Measurements from ENCODE around the gene NEU1.
"Not testable (repeated sequence)": the region's sequence is repeated elsewhere in the genome, so short reads cannot be mapped to it uniquely, and the experiment has no call there.

The NEU1 gene

DNA sequence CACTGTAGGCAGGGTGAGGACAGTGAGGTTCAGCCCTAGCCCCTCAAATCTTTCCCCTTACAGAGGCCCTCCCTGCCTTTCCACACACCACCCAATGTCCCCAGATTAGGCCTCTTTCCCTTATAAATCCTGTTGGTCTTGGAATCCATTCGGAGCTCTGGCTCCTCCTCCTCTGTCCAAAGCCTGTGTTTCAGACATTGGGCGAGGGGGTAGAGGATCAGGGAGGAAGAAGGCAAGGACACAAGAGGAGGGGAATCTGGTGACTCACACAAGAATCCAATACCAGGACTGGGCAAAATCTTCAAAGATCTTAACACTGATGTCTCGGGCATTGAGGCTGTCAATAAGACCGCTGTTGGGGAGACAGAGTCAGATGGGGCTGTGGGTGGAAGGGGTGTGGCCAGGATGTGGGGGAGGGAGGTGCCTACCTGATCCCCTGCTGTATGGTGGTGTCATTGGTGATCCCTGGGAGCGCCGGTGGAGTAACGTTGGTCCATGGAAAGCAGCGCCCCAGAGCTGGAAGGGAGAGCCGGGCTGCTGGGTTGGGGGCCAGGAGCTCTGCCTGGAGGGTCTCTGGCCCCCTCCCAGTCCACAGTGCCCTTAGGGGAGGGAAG is 8.5 kb upstream of the NEU1 start:
- no peak for DNase-seq

DNA sequence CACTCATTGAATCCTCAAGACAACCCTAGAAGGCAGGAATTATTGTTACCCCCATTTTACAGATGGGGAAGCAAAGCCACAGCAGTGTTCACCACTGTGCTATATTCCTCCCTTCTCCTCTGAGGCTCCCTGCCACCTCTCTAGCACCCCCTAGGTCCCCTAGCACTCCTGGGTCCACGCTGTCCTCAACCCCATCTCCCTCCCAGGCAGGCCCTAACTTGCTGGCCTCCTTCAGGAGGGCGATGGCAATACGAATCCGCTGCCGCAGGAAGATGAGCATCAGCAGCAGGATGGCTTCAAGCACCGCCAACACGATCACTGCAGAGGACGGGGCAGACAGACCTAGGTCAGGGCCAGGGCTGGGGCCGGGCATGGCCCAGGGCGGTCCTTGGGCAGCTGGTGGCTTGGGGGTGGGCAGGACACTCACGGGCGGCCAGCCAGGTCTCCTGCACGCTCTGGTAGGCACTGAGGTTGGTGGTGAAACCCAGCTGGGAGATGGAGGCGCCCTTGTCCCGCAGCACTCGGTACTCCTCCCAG is 7.8 kb upstream of the NEU1 start:
- DNase-seq = no peak

DNA sequence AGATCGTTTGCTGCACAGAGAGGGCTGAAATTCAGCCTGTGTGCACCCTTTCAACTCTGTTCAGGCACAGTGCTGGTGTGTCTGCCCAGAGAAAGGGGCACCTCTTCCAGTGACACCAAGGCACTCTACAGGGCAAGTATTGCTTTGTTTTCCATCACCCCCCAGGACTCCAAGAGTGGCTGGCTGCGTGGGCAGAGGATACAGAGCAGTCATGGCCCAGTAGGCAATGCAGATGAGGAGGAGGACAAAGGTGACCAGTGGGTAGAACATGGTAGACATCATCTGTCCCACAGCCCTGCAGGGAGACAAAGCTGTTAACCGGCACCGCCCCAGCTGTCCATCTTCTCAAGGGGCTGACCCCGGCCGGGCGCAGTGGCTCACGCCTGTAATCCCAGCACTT is 6.7 kb upstream of the NEU1 start:
- DNase-seq = no peak

DNA sequence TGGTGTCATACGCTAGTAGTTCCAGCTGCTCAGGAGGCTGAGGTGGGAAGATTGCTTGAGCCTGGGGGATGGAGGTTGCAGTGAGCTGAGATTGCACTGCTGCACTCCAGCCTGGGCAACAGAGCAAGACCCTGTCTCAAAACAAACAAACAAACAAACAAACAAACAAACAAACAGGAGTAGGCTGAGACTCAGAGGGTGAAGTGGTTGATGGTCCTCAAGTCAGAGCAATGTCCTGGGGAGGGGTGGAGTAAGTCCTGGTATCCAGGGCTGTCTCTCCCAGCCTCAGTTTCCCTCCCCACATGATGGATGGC is 6.0 kb upstream of the NEU1 start:
- DNase-seq = not testable (repeated sequence)

DNA sequence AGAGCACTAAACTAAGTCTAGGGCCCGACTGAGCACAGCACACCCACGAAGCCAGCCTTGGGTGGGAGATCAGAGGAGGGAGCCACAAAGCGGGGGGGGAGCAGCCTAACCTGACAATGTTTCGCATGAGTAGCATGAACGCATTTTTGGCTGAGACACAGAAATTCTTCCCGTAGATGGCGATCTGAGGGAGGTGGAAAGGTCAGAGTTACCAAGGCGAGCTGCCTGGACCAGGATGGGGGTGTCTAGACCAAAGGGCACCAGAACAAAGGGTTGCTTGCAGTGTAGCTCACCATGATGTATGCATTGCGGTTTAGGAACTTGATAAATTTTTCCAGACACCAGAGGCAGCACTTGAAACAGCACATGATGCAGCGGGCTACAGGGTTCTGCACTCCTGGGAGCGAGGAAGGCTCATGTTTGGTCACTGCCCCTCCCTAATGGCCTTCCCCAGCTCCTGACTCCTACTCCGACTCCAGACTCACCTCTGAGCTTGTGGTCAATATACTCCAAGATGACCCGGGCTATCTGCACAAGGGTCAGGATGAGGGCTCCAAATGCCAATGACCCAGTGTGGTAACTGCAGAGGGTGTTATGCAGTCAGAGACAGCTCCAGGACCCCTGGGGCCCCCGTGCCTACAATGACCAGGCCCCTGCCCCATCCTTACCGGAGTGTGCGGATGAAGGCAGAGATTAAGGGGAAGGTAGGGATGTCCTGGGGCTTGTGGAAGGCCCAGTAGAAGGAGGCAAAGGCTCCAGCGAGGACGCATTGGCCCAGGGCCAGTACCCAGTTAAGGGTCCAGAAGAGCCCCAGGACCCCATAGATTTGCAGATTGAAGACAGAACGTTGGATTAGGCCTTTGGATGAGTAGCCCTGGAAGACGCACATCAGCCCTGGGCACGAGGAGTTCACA is 2.8 kb upstream of the NEU1 start:
- no peak for DNase-seq

DNA sequence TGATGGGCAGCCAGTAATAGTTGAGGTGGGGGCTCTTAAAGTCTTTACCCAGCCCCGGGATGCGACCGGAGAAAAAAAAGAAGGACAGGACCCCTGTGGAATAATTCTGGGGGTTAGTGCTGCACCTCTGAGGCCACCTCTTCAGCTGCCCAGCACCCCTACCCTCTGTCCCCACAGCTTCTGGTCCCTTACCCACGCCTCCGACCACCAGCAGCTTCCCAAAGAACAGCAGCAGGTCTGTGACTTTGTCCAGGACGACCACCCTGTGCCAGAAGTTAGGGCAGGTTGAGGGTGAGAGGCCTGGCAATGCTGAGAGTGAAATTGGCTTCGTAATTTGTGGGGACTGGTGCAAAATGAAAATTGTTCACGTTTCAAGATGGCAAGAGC is 2.2 kb upstream of the NEU1 start:
- no peak for DNase-seq

DNA sequence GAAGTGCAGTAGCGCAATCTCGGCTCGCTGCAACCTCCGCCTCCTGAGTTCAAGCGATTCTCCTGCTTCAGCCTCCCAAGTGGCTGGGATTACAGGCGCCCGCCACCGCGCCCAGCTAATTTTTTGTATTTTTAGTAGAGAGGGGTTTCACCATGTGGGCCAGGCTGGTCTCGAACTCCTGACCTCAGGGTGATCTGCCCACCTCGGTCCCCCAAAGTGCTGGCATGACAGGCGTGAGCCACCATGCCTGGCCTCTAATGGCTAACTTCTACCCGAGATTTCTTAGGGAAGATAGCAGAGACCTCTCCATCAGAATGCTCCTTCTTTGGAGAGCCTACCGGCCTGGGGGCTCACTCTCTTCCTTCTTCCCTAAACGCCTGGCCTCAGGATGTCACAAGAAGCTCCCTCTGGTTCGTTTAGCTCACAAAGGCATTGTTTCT is 1.5 kb upstream of the NEU1 start:
- DNase-seq = not testable (repeated sequence)

DNA sequence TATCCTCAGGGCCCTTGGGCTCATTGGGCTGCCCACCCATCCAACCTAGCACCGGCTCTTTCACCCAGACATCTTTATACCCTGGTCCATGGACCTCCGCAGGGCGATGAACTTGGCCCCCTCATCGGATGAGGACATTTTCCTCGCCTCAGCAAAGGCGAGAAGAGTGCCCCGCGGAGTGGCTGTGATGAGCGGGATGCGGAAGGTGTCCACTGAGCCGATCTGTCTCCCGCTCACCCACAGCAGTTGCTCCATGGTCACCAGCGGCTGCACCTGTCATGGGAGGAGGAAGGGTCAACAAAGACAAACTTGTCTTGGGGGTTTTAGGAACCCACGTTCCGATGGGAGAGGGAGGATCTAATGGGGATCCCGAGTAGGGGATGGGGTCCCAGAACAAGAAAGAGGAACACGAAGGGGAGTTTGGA is 690 bp downstream of the NEU1 start:
- DNase-seq = no peak

DNA sequence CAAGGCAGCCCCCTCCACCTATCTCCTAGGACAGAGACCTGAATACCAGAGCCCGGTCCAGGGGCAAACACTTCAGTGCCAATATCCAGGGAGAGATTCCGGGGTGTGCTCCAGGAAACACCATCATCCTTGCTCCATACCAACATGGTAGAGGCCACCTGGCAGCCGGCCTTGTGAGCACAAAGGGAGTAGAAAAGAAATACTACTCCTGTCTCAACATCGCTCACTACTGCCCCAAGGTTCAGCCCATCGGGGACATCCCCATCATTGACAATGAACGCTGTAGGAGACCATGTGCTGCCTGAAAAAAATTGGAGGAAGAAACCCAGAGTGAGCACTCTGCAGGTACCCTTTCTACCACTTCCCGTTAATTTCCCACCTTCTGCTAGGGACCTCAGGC is 1.5 kb downstream of the NEU1 start:
- no peak for DNase-seq

DNA sequence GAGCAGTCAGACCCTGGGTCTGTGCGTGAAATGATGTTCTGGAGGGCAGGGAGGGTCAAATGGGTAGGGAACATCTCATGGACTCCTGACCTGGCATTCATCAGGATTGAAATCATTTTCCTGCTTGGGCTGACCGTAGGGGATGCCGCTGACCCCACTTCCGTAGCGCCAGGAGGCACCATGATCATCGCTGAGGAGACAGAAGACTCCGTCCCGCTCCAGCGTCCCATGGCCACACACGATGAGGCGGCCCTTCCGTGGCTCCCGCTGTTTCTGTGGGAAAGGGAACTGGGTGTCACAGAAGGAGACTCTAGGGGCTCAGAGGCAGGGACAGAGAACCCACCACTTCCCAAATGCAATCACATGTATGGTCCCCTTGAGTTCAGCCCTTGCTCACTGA is 2.3 kb downstream of the NEU1 start:
- no peak for DNase-seq

DNA sequence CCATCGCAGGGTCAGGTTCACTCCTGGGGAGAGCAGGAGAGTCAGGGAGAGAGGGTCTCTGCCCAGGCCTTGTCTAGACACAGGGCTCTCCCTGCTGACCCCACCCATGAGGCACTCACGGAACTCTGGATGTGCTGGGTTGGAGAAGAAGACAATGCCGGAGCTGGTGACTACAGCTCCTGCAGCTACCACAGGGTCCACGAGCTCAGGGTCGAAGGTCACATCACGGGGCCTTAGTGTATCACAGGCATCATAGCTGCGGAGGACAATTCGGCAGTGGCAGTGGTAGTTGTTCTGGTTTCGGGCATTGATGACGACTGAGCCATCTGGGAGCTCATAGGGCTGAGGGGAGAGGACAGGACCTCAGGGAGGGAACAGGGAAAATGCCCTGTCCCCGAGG is 2.7 kb downstream of the NEU1 start:
- no peak for DNase-seq

DNA sequence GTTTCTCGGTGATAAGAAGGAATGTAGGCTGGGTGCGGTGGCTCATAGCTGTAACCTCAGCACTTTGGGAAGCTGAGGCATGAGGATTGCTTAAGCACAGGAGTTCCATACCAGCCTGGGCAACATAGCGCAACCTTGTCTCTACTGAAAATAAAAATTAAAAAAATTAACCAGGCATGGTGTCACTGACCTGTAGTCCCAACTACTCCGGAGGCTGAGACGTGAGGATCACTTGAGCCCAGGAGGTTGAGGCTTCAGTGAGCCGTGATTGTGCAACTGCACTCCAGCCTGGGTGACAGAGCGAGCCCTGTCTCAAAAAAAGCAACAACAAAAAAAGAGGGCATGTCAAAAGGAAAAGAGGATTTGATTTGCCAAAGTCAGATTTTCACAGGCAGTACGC is 3.9 kb downstream of the NEU1 start:
- no peak for DNase-seq

DNA sequence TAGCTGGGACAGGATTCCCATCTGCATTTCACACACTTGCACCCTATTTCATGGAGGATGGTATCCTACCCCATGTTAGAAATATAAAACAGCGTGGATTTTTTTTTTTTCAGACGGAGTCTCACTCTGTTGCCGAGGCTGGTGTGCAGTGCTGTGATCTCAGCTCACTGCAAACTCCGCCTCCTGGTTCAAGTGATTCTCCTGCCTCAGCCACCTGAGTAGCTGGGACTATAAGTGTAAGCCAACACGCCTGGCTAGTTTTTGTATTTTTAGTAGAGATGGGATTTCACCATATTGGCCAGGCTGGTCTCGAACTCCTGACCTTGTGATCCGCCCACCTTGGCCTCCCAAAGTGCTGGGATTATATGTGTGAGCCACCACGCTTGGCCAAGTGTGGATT is 4.8 kb downstream of the NEU1 start:
- DNase-seq = not testable (repeated sequence)

DNA sequence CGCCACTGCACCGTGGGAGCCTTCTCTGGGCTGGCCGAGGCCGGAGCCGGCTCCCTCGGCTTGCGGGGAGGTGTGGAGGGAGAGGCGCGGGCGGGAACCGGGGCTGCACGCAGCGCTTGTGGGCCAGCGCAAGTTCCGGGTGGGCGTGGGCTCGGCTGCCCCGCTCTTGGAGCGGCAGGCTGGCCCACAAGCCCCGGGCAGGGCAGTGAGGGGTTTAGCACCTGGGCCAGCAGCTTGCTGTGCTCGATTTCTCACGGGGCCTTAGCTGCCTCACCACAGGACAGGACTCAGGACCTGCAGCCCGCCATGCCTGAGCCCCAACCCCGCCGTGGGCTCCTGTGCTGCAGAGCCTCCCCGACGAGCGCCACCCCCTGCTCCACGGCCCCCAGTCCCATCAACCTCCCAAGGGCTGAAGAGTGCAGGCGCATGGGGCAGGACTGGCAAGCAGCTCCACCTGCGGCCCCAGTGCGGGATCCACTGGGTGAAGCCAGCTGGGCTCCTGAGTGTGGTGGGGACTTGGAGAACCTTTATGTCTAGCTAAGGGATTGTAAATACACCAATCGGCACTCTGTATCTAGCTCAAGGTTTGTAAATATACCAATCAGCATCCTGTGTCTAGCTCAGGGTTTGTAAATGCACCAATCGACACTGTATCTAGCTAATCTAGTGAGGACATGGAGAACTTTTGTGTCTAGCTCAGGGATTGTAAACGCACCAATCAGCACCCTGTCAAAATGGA is 10.5 kb downstream of the NEU1 start:
- DNase-seq = not testable (repeated sequence)

DNA sequence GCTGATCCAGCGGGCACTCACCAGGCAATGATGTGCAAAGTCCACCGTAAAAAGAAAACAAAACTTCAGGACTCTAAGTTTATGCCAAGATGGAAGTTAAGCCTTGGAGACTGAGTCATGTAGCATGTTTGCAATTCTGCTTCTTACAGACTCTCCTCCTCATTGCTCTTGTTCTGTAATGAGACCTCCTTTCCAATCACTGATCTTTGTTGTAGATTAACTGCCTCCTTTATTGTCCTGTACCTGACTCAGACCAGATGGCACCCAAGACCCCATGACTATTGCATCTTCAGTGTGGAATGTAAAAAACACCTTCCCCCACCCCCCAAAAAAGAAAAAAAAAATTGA is 11.2 kb downstream of the NEU1 start:
- no peak for DNase-seq

DNA sequence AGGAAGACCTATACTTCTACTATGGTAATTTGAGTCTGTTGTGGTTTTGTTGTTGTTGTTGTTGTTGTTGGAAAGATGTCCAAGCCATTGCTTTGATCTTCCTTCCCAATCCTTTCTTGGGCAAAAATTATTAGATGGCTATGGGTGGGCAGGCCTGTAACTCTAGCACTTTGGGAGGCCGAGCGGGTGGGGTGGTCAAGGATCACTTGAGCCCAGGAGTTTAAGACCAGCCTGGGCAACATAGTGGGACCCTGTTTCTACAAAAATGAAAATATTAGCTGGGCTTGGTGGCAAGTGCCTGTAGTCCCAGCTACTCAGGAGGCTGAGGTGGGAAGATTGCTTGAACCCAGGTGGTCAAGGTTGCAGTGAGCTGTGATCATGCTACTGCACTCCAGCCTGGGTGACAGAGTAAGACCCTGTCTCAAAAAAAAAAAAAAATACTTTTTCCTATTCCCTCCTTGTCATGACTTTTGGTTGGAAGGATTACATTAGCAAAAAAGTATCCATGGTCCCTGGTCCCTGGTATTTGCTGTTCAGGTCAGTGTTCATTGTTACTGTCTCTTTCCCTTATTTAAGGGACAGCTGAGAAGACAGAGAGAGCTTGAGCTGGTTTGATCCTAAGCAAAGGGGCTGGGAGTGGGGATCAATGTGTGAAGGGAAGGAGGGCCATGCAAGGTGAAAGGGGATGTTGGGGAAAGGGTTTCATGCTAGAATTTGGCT is 11.7 kb downstream of the NEU1 start:
- no peak for DNase-seq

DNA sequence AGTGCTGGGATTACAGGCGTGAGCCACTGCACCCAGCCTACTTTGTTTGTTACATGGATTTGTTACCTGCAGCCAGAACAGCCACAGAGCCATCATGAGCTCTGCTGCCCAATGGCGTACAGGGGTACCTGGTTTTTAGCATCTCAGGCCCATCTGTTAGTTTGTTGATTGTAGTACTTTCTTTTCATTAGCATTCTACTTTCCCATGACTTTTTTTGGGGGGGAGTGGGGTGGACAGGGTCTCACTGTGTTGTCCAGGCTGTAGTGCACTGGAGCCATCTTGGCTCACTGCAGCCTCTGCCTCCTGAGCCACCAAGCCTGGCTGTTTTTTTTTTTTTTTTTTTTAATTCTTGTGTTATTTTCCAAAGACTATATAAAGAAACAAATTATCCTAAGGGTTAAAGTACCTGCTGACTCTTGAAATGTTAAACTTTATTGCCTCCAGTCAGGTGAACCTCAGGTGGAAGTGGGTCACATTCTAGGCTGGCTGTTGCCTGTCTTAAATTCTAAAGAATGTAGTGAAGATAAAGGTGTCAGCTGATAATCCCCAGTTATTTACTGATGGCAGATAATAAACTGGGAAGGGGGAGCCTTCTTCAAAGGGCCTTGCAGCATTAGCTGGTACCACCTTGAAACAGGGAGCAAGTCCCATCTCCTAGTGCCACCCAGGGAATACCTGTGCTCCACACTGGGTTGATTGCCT is 15.2 kb downstream of the NEU1 start:
- no peak for DNase-seq

DNA sequence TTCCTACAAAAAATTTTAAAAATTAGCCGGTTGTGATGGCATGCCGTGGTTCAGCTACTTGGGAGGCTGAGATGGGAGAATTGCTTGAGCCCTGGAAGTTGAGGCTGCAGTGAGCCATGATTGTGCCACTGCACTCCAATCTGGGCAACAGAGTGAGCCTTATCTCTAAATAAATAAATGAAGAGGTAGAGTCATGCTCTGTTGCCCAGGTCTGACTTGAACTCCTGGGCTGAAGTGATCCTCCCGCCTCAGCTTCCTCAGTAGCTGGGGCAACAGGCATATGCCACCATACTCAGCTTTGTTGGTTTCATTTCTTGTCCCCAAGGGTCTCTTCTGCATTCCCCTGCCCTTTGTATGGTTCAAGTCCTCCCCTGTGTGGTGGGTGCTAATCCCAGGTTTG is 18.1 kb downstream of the NEU1 start:
- no peak for DNase-seq

DNA sequence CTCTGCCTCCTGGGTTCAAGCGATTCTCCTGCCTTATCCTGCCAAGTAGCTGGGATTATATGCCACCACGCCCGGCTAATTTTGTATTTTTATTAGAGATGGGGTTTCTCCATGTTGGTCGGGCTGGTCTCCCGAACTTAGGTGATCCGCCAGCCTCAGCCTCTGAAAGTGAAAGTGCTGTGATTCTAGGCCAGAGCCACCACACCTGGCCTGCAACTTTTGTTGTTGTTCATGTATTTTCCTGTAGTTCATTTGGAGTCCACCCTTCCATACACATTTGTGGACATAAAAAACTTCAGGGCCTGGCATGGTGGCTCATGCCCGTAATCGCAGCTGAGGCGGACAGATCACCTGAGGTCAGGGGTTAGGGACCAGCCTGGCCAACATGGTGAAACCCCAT is 20.6 kb downstream of the NEU1 start:
- DNase-seq = no peak

DNA sequence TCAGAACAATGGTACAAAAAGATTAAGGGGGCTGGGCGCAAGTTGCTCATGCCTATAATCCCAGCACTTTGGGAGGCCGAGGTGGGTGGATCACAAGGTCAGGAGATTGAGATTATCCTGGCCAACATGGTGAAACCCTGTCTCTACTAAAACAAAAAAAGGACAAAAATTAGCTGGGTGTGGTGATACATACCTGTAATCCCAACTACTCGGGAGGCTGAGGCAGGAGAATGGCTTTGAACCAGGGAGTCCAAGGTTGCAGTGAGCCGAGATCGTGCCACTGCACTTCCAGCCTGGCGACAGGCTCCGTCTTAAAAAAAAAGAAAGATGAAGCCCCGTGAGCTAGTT is 22.9 kb downstream of the NEU1 start:
- DNase-seq = not testable (repeated sequence)

DNA sequence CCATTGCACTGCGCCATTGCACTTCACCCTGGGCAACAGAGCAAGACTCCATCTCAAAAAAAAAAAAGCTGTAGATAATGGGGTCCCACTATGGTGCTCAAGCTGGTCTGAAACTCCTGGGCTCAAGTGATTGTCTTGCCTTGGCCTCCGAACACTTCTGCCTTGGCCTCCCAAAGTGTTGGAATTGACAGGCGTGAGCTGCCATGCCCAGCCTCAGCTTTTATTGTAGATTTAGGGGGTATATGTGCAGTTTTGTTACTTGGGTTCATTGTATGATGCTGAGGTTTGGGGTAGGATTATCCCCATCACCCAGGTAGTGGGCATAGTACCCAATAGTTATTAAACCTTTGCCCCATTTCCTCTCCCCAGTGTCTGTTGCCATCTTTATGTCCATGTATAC is 23.7 kb downstream of the NEU1 start:
- DNase-seq = no peak

DNA sequence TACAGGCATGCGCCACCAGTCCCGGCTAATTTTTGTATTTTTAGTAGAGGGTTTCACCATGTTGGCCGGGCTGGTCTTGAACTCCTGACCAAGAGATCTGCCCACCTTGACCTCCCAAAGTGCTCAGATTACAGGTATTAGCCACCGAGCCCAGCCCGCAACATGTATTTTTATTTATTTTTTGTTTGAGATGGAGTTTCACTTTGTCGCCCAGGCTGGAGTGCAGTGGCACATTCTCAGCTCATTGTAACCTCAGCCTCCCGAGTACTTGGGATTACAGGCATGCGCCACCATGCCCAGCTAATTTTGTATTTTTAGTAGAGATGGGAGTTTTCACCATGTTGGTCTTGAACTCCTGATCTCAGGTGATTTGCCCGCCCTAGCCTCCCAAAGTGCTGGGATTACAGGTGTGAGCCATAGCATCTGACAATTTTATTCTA is 24.5 kb downstream of the NEU1 start:
- not testable (repeated sequence) for DNase-seq

All from activated CD4-positive, CD25-positive, alpha-beta regulatory T cell treated with anti-CD3 and anti-CD28 coated beads, Interleukin-2, amount 50 U/mL, for 72 hours (primary cell).